SIG-M5 treated with dmso at 0.1 percent for 504 hours (cell line): ENCODE measurements around the gene BRSK2.

Experiments
- DNase-seq: peaks from one replicate; lab custom pipeline; 2025; ENCODE audit not compliant: unreplicated experiment; lab: John Stamatoyannopoulos, UW

BRSK2 gene

GRCh38 chr11:1461826-1462697 lies 72.3 kb downstream of the BRSK2 start:
- no peak for DNase-seq

- no peak for DNase-seq
These were observed 72.9 kb downstream of the BRSK2 start for GRCh38 chr11:1462698-1462975.

GRCh38 chr11:1463056-1463455 lies 73.3 kb downstream of the BRSK2 start:
- DNase-seq = no peak

- no peak for DNase-seq
These were observed 77.0 kb downstream of the BRSK2 start for GRCh38 chr11:1466784-1467183.

- no peak for DNase-seq
These were observed 77.5 kb downstream of the BRSK2 start for GRCh38 chr11:1467270-1467669.

- no peak for DNase-seq
These were observed 78.3 kb downstream of the BRSK2 start for GRCh38 chr11:1468002-1468401.

- DNase-seq = no peak
These were observed 78.8 kb downstream of the BRSK2 start for GRCh38 chr11:1468473-1469066.

- no peak for DNase-seq
These were observed 79.7 kb downstream of the BRSK2 start for GRCh38 chr11:1469287-1469910.

GRCh38 chr11:1469911-1470680 lies 80.4 kb downstream of the BRSK2 start:
- DNase-seq = no peak

- DNase-seq = no peak
These were observed 81.2 kb downstream of the BRSK2 start for GRCh38 chr11:1470681-1471611.

- DNase-seq = no peak
These were observed 82.0 kb downstream of the BRSK2 start for GRCh38 chr11:1471736-1472135.

- DNase-seq = no peak
These were observed 82.7 kb downstream of the BRSK2 start for GRCh38 chr11:1472180-1473005.

GRCh38 chr11:1473011-1473628 lies 83.4 kb downstream of the BRSK2 start:
- no peak for DNase-seq

GRCh38 chr11:1473786-1474185 lies 84.1 kb downstream of the BRSK2 start:
- no peak for DNase-seq

- no peak for DNase-seq
These were observed 86.1 kb downstream of the BRSK2 start for GRCh38 chr11:1475841-1476240.

- DNase-seq = no peak
These were observed 87.4 kb downstream of the BRSK2 start for GRCh38 chr11:1476940-1477736.

- no peak for DNase-seq
These were observed 88.3 kb downstream of the BRSK2 start for GRCh38 chr11:1478011-1478410.

- peak; percentile 7 for DNase-seq
These were observed 88.8 kb downstream of the BRSK2 start for GRCh38 chr11:1478544-1478943.
